GM12878 (cell line): ENCODE results near the gene CCSER2. TPM values are rescaled to one million over a fixed set of nuclear protein-coding genes. Genes with fewer than 3 reads are reported as not detected.

ENCODE experiments used
- ATAC-seq: fragments of 200-7000 bp; cut with Tn5 transposase; 3 replicates; pipeline ENCODE4 v1.9.1; 2020; ENCODE audit warnings: mild to moderate bottlenecking, moderate library complexity
- BruUV-seq: library from RNA; stranded (reverse); fragments of 400-500 nt; replicated peaks from 2 replicates; lab custom pipeline; 2021; lab: Mats Ljungman, UMichigan
- CTCF ChIA-PET: fragments of 300-600 bp; sonication (Branson Sonifier 250); formaldehyde crosslinking; extraction: SDS; loops from one replicate; lab custom pipeline; 2021; ENCODE audit warnings: inconsistent platforms; lab: Yijun Ruan, JAX
- POLR2A ChIA-PET: fragments of 350-600 bp; formaldehyde crosslinking; extraction: SDS; loops from one replicate; lab custom pipeline; 2021; ENCODE audit warnings: inconsistent platforms; lab: Charles Lee
- RAD21 ChIA-PET: fragments of 300-600 bp; sonication (Branson Sonifier 250); formaldehyde crosslinking; loops from one replicate; lab custom pipeline; 2023; ENCODE audit warnings: antibody characterized with exemption; ENCODE audit not compliant: unreplicated experiment; lab: Charles Lee
- SMC1A ChIA-PET: fragments of 300-600 bp; sonication (Branson Sonifier 250); formaldehyde crosslinking; loops from one replicate; lab custom pipeline; 2023; ENCODE audit not compliant: unreplicated experiment, uncharacterized antibody; lab: Charles Lee
- DNase-seq: peaks from one replicate; pipeline ENCODE4 v3.0.0-alpha.2; 2011; ENCODE audit warnings: low read depth, low spot score
- FAIRE-seq: peaks from 3 replicates; lab custom pipeline; 2011; peaks lifted over from hg19 to GRCh38; lab: Jason Lieb, UNC
- H2AFZ ChIP-seq: 2 replicates; pipeline ENCODE4 v1.6.0; 2011; ENCODE audit warnings: low read depth, low read length, control low read depth; ENCODE audit not compliant: control insufficient read depth
- H3K27ac ChIP-seq: 2 replicates; pipeline ENCODE4 v1.5.1; 2011; ENCODE audit warnings: control low read depth; ENCODE audit not compliant: control insufficient read depth, insufficient read depth
- H3K27me3 ChIP-seq, 2 experiments: replicated peaks in 1 of 2; 2 replicates each; pipeline versions ENCODE4 v1.6.0 to v1.6.1; 2011; ENCODE audit warnings: low read length in 1 of 2; ENCODE audit not compliant: control insufficient read depth in 2 of 2, insufficient read depth in 2 of 2
- H3K36me3 ChIP-seq, 2 experiments: 2 replicates each; pipeline ENCODE4 v1.5.1; 2011; ENCODE audit warnings: low read length in 1 of 2; ENCODE audit not compliant: control insufficient read depth in 2 of 2, insufficient read depth in 2 of 2
- H3K4me1 ChIP-seq: 2 replicates; pipeline ENCODE4 v1.6.1; 2011; ENCODE audit warnings: mild to moderate bottlenecking, low read length, moderate library complexity, mixed read lengths; ENCODE audit not compliant: control insufficient read depth, insufficient read depth
- H3K4me2 ChIP-seq: 2 replicates; pipeline ENCODE4 v1.6.0; 2011; ENCODE audit warnings: control low read depth; ENCODE audit not compliant: control insufficient read depth, insufficient read depth
- H3K4me3 ChIP-seq: fragments of 200-600 bp; sonication (generic); 2 replicates; pipeline ENCODE4 v1.5.1; 2016
- H3K79me2 ChIP-seq: 2 replicates; pipeline ENCODE4 v1.6.0; 2011; ENCODE audit warnings: low read length; ENCODE audit not compliant: control insufficient read depth, insufficient read depth
- H3K9ac ChIP-seq: 2 replicates; pipeline ENCODE4 v1.8.0; 2011; ENCODE audit warnings: low read length, control low read depth, mixed read lengths; ENCODE audit not compliant: control insufficient read depth, insufficient read depth
- H3K9me3 ChIP-seq: replicated peaks from 3 replicates; pipeline ENCODE4 v1.5.1; 2011; ENCODE audit warnings: mild to moderate bottlenecking, low read length; ENCODE audit not compliant: control insufficient read depth, insufficient read depth
- H4K20me1 ChIP-seq: 2 replicates; pipeline ENCODE4 v1.6.0; 2011; ENCODE audit not compliant: control insufficient read depth, insufficient read depth
- ATF7 ChIP-seq: fragments of 450-650 bp; IDR thresholded peaks from 2 replicates; pipeline ENCODE4 v1.6.1; 2016; ENCODE audit warnings: low read depth, mild to moderate bottlenecking
- BCLAF1 ChIP-seq: fragments of 450-650 bp; IDR thresholded peaks from 2 replicates; pipeline ENCODE4 v1.6.1; 2017; ENCODE audit warnings: antibody characterized with exemption, mild to moderate bottlenecking, moderate library complexity
- CBX3 ChIP-seq: fragments of 200-600 bp; sonication (generic); IDR thresholded peaks from 2 replicates; pipeline ENCODE4 v1.6.1; 2016; ENCODE audit warnings: low read depth, borderline replicate concordance
- CREB1 ChIP-seq: IDR thresholded peaks from 2 replicates; pipeline ENCODE4 v1.6.1; 2012; ENCODE audit warnings: low read depth, mild to moderate bottlenecking, inconsistent platforms
- EED ChIP-seq: sonication (generic); IDR thresholded peaks from 2 replicates; pipeline ENCODE4 v1.6.1; 2016; ENCODE audit warnings: antibody characterized with exemption, low read depth
- EP300 ChIP-seq, 2 experiments: fragments of 150-350 bp in 1 of 2; IDR thresholded peaks; 2 replicates each; pipeline ENCODE4 v1.6.1; 2011 to 2012; ENCODE audit warnings: low read depth in 2 of 2, low read length in 2 of 2, borderline replicate concordance in 1 of 2, improper control_type of control experiment in 1 of 2, inconsistent platforms in 1 of 2; ENCODE audit not compliant: control insufficient read depth in 1 of 2
- FOXM1 ChIP-seq: IDR thresholded peaks from 2 replicates; pipeline ENCODE4 v1.6.1; 2012; ENCODE audit warnings: low read depth, mild to moderate bottlenecking, inconsistent platforms, low read length, moderate library complexity
- MTA3 ChIP-seq: IDR thresholded peaks from 2 replicates; pipeline ENCODE4 v1.6.1; 2012; ENCODE audit warnings: low read length, inconsistent platforms, borderline replicate concordance
- NBN ChIP-seq: fragments of 450-650 bp; IDR thresholded peaks from 2 replicates; pipeline ENCODE4 v1.6.1; 2016
- NR2C2 ChIP-seq: IDR thresholded peaks from 2 replicates; pipeline ENCODE4 v1.6.1; 2011; ENCODE audit warnings: borderline replicate concordance, low read depth; ENCODE audit not compliant: control insufficient read depth, insufficient read length
- PAX5 ChIP-seq: IDR thresholded peaks from 2 replicates; pipeline ENCODE4 v1.6.1; 2011; ENCODE audit warnings: low read depth, low read length, borderline replicate concordance
- RAD51 ChIP-seq: fragments of 450-650 bp; IDR thresholded peaks from 2 replicates; pipeline ENCODE4 v1.6.1; 2016; ENCODE audit warnings: moderate library complexity, mild to moderate bottlenecking, inconsistent platforms
- SUPT20H ChIP-seq: IDR thresholded peaks from 2 replicates; pipeline ENCODE4 v1.6.1; 2011; ENCODE audit warnings: low read depth, mild to moderate bottlenecking, low read length, moderate library complexity, borderline replicate concordance; ENCODE audit not compliant: control insufficient read depth
- TCF12 ChIP-seq: IDR thresholded peaks from 2 replicates; pipeline ENCODE4 v1.6.1; 2011; ENCODE audit warnings: low read depth, mild to moderate bottlenecking, low read length
- ZNF622 ChIP-seq: fragments of 450-650 bp; IDR thresholded peaks from 2 replicates; pipeline ENCODE4 v1.6.1; 2017; ENCODE audit warnings: mild to moderate bottlenecking, inconsistent platforms
- ZZZ3 ChIP-seq: IDR thresholded peaks from 2 replicates; pipeline ENCODE4 v1.6.1; 2011; ENCODE audit warnings: low read depth; ENCODE audit not compliant: control insufficient read depth, insufficient read length
- WGBS: methylation state at CpG from one replicate; pipeline ENCODE4 v1.1.6; 2016; ENCODE audit warnings: low lambda C conversion rate; ENCODE audit not compliant: insufficient replicate concordance, insufficient coverage; ENCODE audit errors: missing lambda C conversion rate; 5-methylcytosine and 5-hydroxymethylcytosine counted together
- in situ Hi-C: fragments of 300-500 bp; cut with MboI; formaldehyde crosslinking; loops from 9 replicates; pipeline ENCODE4 v1.14.3; 2018; ENCODE audit warnings: mixed read lengths
- intact Hi-C: fragments of 100-400 bp; cut with micrococcal nuclease; formaldehyde crosslinking; loops from one replicate; pipeline ENCODE4 v1.14.2; 2022; ENCODE audit not compliant: unreplicated experiment
- polyA plus RNA-seq, 11 experiments: library from polyadenylated mRNA; depleted of rRNA in 4 of 11; unstranded in 6 of 11; stranded (reverse) in 5 of 11; fragments of >200 nt; fragmentation: Nextera tagmentation in 4 of 11; fragmentation: Illumina TruSeq in 1 of 11; extraction: Ambion mirVana in 4 of 11; extraction: Trizol in 1 of 11; gene quantifications; 1 replicate in 1 of 11; 2 replicates in 10 of 11; pipeline versions ENCODE4 v1.2.1 to v1.2.3, GENCODE V29; 2011 to 2016; ENCODE audit warnings: inconsistent platforms in 2 of 11, missing spikeins in 2 of 11, low read depth in 1 of 11
- total RNA-seq, 4 experiments: library from RNA; depleted of rRNA in 3 of 4; stranded (reverse); fragments of >200 nt in 3 of 4; fragmentation: Illumina TruSeq in 1 of 4; extraction: Trizol in 1 of 4; gene quantifications; 2 replicates each; pipeline versions ENCODE4 v1.2.1 to v1.2.3, GENCODE V29; 2013 to 2021

Gene CCSER2
- total and polyA plus RNA-seq, 10 of the 15 experiments (the other 5 are each of a cell fraction or from before 2014, with no cell fraction given), result 4.7 to 18.8 (median 13.2) TPM

GRCh38 chr10:84293574-84294016, 34.8 kb upstream of the CCSER2 start:
- no peaks in the 10 kb centered on the region for H4K20me1 ChIP-seq
- RAD21 ChIA-PET, result no interaction called here
- no peaks in the 10 kb centered on the region for H3K36me3 ChIP-seq
- FAIRE-seq, result no peak
- CTCF ChIA-PET, result interaction anchor here (1.4 to 1.7 kb wide), 2 partner anchors 14 to 137 kb away, joined by 4 read pairs; no protein-coding TSS in a partner anchor
- peak; percentile 13; the same call in 1 of the 3 replicates for ATAC-seq
- H3K9me3 ChIP-seq, result no peaks in the 10 kb centered on the region
- no TSS peak for BruUV-seq
- WGBS, result 54% methylated on average over 4 of the region's 4 CpGs
- no peaks in the 10 kb centered on the region for H3K79me2 ChIP-seq
- in situ Hi-C loops (no loop called here), intact Hi-C loops (no loop called here)
- no peak overlapping the region for H3K9ac ChIP-seq
- H3K27me3 ChIP-seq, result no peaks in the 10 kb centered on the region
- H3K4me3 ChIP-seq, result no peak overlapping the region
- no peak overlapping the region for H3K27ac ChIP-seq
- TF ChIP-seq CBX3, result no peak
- TF ChIP-seq CREB1, result no peak
- TF ChIP-seq ATF7, result no peak
- no peak for TF ChIP-seq ZZZ3
- no peak overlapping the region for H2AFZ ChIP-seq
- no peak for DNase-seq
- H3K4me1 ChIP-seq, result peaks cover 22% of the 10 kb centered on the region
- SMC1A ChIA-PET, result interaction anchor here (1.1 kb wide), 1 partner anchor 26 kb away, joined by 4 read pairs; no protein-coding TSS in a partner anchor
- no peak overlapping the region for H3K4me2 ChIP-seq
- POLR2A ChIA-PET, result no interaction called here

DNA sequence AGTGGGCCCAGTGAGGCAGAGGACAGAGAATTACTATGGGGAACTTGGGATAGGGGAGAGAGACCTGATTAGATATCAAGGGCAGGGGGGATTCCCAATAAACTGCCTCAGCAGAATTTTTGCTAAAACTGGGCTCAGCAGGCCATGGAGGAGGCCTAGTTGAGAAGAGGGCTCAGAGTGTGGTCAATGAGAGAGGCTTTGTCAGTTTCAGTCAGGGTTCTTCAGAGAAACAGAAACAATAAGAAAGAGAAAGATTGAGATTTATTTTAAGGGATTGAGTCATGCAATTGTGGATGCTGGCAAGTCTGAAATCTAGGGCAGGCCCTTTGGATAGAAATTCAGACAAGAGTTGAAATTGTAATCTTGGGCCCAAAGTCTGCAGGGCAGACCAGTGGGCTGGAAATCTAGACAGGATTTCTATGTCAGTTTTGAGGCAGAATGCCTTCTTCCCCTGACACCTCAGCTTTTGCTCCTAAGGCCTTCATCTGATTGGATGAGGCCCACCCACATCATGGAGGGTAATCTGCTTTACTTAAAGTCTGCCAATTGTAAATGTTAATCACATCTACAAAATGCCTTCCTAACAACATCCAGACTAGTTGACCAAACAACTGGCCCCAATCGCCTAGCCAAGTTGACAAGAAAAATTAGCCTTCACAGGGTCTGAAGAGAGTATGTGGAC, 33.5 kb upstream of the CCSER2 start:
- no TSS peak for BruUV-seq
- Histone ChIP-seq H4K20me1 (no peaks in the 10 kb centered on the region), H3K9me3 (no peaks in the 10 kb centered on the region), H3K27me3 (no peaks in the 10 kb centered on the region), H3K9ac (no peak overlapping the region), H3K79me2 (no peaks in the 10 kb centered on the region), H3K4me3 (no peak overlapping the region), H3K27ac (no peak overlapping the region), H3K36me3 (no peaks in the 10 kb centered on the region), H3K4me2 (peak overlapping the region; percentile 49), H2AFZ (no peak overlapping the region), H3K4me1 (peaks cover 22% of the 10 kb centered on the region)
- ChIA-PET SMC1A (no interaction called here), CTCF (no interaction called here), POLR2A (no interaction called here), RAD21 (no interaction called here)
- in situ Hi-C loops (no loop called here), intact Hi-C loops (no loop called here)
- WGBS, result 91% methylated on average over 1 of the region's 1 CpG
- DNase-seq, result no peak
- peak; percentile 69 for FAIRE-seq
- ATAC-seq, result peak; percentile 83
- TF ChIP-seq BCLAF1 (no peak), NBN (no peak), EED (peak; percentile 58; the same call in 1 of the 2 replicates), SUPT20H (no peak), NR2C2 (no peak), RAD51 (no peak), TCF12 (no peak), FOXM1 (peak; percentile 53; the same call in 1 of the 2 replicates), MTA3 (no peak), PAX5 (no peak), EP300 (IDR thresholded peaks at IDR 0.05; ENCODE audit: borderline replicate concordance in 1 of 2, control insufficient read depth in 1 of 2, low read depth in 2 of 2, low read length in 2 of 2) (no peak), ZNF622 (no peak)
